ENCODE measurements around the gene CDK5RAP1. TPM values are rescaled to one million over a fixed set of nuclear protein-coding genes. Genes with fewer than 3 reads are reported as not detected.

Gene CDK5RAP1
- total and polyA plus RNA-seq, 4 experiments from 2014 or later: 39.8 to 51.8 (median 46.4) TPM

DNA sequence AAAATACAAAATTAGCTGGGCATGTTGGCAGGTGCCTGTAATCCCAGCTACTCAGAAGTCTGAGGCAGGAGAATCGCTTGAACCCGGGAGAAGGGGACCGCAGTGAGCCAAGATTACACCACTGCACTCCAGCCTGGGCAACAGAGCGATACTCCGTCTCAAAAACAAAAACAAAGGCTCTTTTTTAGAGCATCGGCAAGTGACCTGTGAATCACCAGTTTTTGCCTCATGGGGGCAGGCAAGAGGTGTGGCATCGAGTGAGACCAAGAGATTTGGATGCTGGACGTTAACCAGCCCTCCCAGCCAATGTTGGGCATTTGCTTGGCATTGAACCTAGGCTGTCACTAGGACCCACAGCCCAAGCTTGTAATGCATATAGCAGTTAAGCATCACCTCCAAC lies 14.6 kb upstream of the CDK5RAP1 start:
- POLR2A ChIA-PET (ENCODE audit: partially characterized antibody): no interaction called here

GRCh38 chr20:33412484-33412838 lies 11.1 kb upstream of the CDK5RAP1 start:
- intact Hi-C loops (cut with micrococcal nuclease): no loop called here
- Mint-ChIP-seq H3K4me1 (peaks cover 2 to 6% (median 4%) of the 10 kb centered on the region in 4 donors), H3K27ac (no peak overlapping the region), H3K9me3 (no peaks in the 10 kb centered on the region), H3K4me3 (no peak overlapping the region), H3K36me3 (peaks cover 13 to 15% of the 10 kb centered on the region in 2 donors), H3K27me3 (no peaks in the 10 kb centered on the region)
- no peak overlapping the region for H3K4me3 ChIP-seq (ENCODE audit: low read length in 2 of 2)
- H3K36me3 ChIP-seq (ENCODE audit: insufficient read depth, low read length): peaks cover 5% of the 10 kb centered on the region
- H3K4me1 ChIP-seq (ENCODE audit: insufficient read depth, low read length): no peaks in the 10 kb centered on the region
- ChIA-PET POLR2A (ENCODE audit: partially characterized antibody) (interaction anchor here (1.4 kb wide), 1 partner anchor 11 kb away, joined by 3 read pairs; the partner anchor contains the start of gene CDK5RAP1), CTCF (ENCODE audit: partially characterized antibody) (no interaction called here)
- no peaks in the 10 kb centered on the region for H3K27me3 ChIP-seq (ENCODE audit: insufficient read depth, low read length)
- DNase-seq: no peak
- H3K27ac ChIP-seq (ENCODE audit: low read depth, low read length): no peak overlapping the region
- H3K9me3 ChIP-seq (ENCODE audit: control insufficient read depth in 1 of 2, low read length in 2 of 2): no peaks in the 10 kb centered on the region

More for the DNA sequence above, 14.6 kb upstream of the CDK5RAP1 start:
- Mint-ChIP-seq H3K27me3 (no peaks in the 10 kb centered on the region), H3K27ac (no peak overlapping the region), H3K4me3 (no peak overlapping the region), H3K4me1 (peaks cover 0 to 3% (median 3%) of the 10 kb centered on the region in 4 donors), H3K36me3 (peaks cover 6 to 12% of the 10 kb centered on the region in 2 donors), H3K9me3 (no peaks in the 10 kb centered on the region)
- CTCF ChIA-PET (ENCODE audit: partially characterized antibody): no interaction called here
- Histone ChIP-seq H3K27ac (ENCODE audit: low read depth, low read length) (no peak overlapping the region), H3K4me1 (ENCODE audit: insufficient read depth, low read length) (no peaks in the 10 kb centered on the region), H3K9me3 (ENCODE audit: control insufficient read depth in 1 of 2, low read length in 2 of 2) (no peaks in the 10 kb centered on the region), H3K27me3 (ENCODE audit: insufficient read depth, low read length) (no peaks in the 10 kb centered on the region), H3K4me3 (ENCODE audit: low read length in 2 of 2) (no peak overlapping the region), H3K36me3 (ENCODE audit: insufficient read depth, low read length) (peaks cover 3% of the 10 kb centered on the region)
- intact Hi-C loops (cut with micrococcal nuclease): no loop called here
- DNase-seq: no peak

DNA sequence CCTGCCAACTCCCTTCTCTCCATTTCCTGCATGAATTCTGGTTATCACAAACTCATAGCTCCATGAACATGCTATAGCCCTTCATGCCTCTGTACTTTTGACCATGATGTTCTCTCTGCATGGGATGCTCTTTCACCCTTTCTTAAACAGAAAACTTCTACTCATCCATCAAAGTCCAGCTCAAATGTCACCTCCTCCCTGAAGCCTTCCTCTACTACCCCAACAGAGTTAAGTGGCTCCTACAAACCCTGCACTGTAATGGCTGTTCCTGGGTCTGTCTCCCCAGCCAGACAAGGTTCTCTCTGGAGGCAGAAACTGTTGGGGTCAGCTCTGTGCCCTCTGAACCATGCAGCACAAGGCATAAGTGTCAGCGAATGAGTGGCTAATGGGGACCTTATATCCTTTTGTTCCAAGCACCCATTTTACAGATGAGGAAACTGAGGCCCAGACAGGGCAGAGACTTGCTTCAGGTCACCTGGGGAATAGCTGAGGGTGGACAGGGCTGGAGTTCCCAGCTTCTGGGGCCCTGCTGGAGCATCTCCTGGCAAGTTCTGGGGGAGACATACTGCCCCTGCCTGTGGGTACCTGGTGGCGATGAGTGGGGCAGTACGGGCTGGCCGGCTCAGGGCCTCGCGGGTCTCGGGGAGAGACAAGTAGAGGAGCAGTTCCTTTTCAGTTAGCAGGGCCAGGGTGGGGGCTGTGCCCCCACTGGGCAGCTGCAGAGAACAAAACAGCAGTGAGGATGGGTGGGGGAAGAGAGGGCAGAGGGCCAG lies 10.6 kb upstream of the CDK5RAP1 start:
- H3K27ac ChIP-seq (ENCODE audit: low read depth, low read length): no peak overlapping the region
- H3K27me3 Mint-ChIP-seq: no peaks in the 10 kb centered on the region
- H3K4me1 Mint-ChIP-seq: peaks cover 4 to 8% (median 6%) of the 10 kb centered on the region in 4 donors
- intact Hi-C loops (cut with micrococcal nuclease): no loop called here
- peak overlapping the region in 3 of 7 donors; percentile 24 to 64 (median 36) for H3K27ac Mint-ChIP-seq
- H3K4me3 ChIP-seq (ENCODE audit: low read length in 2 of 2): no peak overlapping the region
- H3K4me1 ChIP-seq (ENCODE audit: insufficient read depth, low read length): no peaks in the 10 kb centered on the region
- no peak overlapping the region for H3K4me3 Mint-ChIP-seq
- H3K27me3 ChIP-seq (ENCODE audit: insufficient read depth, low read length): no peaks in the 10 kb centered on the region
- no peaks in the 10 kb centered on the region for H3K9me3 ChIP-seq (ENCODE audit: control insufficient read depth in 1 of 2, low read length in 2 of 2)
- POLR2A ChIA-PET (ENCODE audit: partially characterized antibody): interaction anchor here (1.4 kb wide), 1 partner anchor 10 kb away, joined by 3 read pairs; the partner anchor contains the start of gene CDK5RAP1
- peaks cover 8% of the 10 kb centered on the region for H3K36me3 ChIP-seq (ENCODE audit: insufficient read depth, low read length)
- CTCF ChIA-PET (ENCODE audit: partially characterized antibody): interaction anchor here (0.6 to 1.5 kb wide), 3 partner anchors 10 to 20 kb away, joined by 3 to 4 read pairs (median 4); partner anchors contain the start of gene CDK5RAP1
- H3K36me3 Mint-ChIP-seq: peaks cover 19% of the 10 kb centered on the region in 2 donors
- no peak for DNase-seq
- H3K9me3 Mint-ChIP-seq: no peaks in the 10 kb centered on the region

DNA sequence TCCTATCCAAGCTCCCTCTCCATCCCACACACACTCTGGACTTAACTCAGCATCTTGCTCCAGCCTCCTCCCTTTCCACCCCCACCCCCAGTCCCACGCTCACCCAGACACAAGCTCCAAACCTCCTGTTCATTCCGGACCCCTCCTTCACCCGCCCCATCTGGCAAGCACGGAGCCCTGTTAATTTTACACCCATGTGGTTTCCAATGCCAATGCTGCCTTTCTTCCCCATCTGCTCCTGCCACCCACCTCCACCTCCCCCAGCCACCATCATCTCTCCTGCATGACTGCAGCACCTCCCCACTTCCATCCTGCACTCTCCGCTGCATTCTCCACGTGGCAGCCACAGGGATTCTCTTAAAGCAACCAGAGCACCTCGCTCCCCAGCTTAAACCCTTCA lies 9.9 kb upstream of the CDK5RAP1 start:
- H3K27me3 Mint-ChIP-seq: no peaks in the 10 kb centered on the region
- no peak for DNase-seq

DNA sequence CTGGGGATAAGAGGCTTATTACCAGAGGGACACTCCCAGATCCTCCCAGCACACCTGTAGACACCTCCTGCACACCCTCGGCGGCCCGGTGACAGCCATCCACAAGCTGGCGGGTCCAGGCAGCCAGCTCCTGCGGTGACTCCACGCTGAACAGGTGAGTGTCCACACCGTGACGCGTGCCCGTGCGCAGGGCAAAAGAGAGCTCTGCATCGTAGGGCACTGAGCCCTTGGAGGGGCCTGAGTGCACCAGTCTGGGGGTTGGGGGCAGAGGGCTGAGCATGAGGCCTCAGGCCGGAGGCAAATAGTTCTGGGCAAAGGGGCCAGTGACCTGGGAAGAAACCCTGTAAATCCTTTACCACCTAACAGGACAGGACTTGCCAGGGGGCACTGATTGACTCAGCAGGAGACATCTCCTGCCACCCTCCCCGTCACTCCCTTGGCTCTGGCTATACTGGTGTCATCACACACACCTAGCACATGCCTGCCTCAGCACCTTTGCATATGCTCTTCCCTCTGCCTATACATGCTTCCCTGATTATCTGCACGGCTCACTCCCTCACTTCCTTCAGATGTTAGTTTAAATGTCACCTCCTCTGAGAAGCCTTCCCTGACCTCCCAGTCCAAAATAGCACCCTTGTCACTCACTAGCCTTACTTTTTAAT lies 8.9 kb upstream of the CDK5RAP1 start:
- H3K4me1 Mint-ChIP-seq: peaks cover 4 to 9% (median 6%) of the 10 kb centered on the region in 4 donors
- Histone ChIP-seq H3K4me1 (ENCODE audit: insufficient read depth, low read length) (no peaks in the 10 kb centered on the region), H3K9me3 (ENCODE audit: control insufficient read depth in 1 of 2, low read length in 2 of 2) (no peaks in the 10 kb centered on the region), H3K36me3 (ENCODE audit: insufficient read depth, low read length) (peaks cover 8% of the 10 kb centered on the region), H3K27ac (ENCODE audit: low read depth, low read length) (no peak overlapping the region), H3K27me3 (ENCODE audit: insufficient read depth, low read length) (no peaks in the 10 kb centered on the region), H3K4me3 (ENCODE audit: low read length in 2 of 2) (no peak overlapping the region)
- no peaks in the 10 kb centered on the region for H3K27me3 Mint-ChIP-seq
- ChIA-PET POLR2A (ENCODE audit: partially characterized antibody) (no interaction called here), CTCF (ENCODE audit: partially characterized antibody) (no interaction called here)
- no peaks in the 10 kb centered on the region for H3K9me3 Mint-ChIP-seq
- no peak overlapping the region for H3K4me3 Mint-ChIP-seq
- H3K36me3 Mint-ChIP-seq: peaks cover 19% of the 10 kb centered on the region in 2 donors
- H3K27ac Mint-ChIP-seq: peak overlapping the region in 3 of 7 donors; percentile 47 to 89 (median 60)
- intact Hi-C loops (cut with micrococcal nuclease): no loop called here
- DNase-seq: no peak

More for the DNA sequence above, 9.9 kb upstream of the CDK5RAP1 start:
- Histone ChIP-seq H3K27ac (ENCODE audit: low read depth, low read length) (no peak overlapping the region), H3K4me1 (ENCODE audit: insufficient read depth, low read length) (no peaks in the 10 kb centered on the region), H3K4me3 (ENCODE audit: low read length in 2 of 2) (no peak overlapping the region), H3K27me3 (ENCODE audit: insufficient read depth, low read length) (no peaks in the 10 kb centered on the region), H3K36me3 (ENCODE audit: insufficient read depth, low read length) (peaks cover 8% of the 10 kb centered on the region), H3K9me3 (ENCODE audit: control insufficient read depth in 1 of 2, low read length in 2 of 2) (no peaks in the 10 kb centered on the region)
- intact Hi-C loops (cut with micrococcal nuclease): no loop called here
- H3K4me1 Mint-ChIP-seq: peaks cover 4 to 9% (median 6%) of the 10 kb centered on the region in 4 donors
- H3K27ac Mint-ChIP-seq: peak overlapping the region in 4 of 7 donors; percentile 24 to 64 (median 32)
- POLR2A ChIA-PET (ENCODE audit: partially characterized antibody): interaction anchor here (1.4 kb wide), 1 partner anchor 10 kb away, joined by 3 read pairs; the partner anchor contains the start of gene CDK5RAP1
- H3K36me3 Mint-ChIP-seq: peaks cover 19% of the 10 kb centered on the region in 2 donors
- no peak overlapping the region for H3K4me3 Mint-ChIP-seq
- CTCF ChIA-PET (ENCODE audit: partially characterized antibody): interaction anchor here (0.6 to 1.5 kb wide), 3 partner anchors 10 to 19 kb away, joined by 3 to 4 read pairs (median 4); partner anchors contain the start of gene CDK5RAP1
- H3K9me3 Mint-ChIP-seq: no peaks in the 10 kb centered on the region

GRCh38 chr20:33408716-33409654 lies 7.7 kb upstream of the CDK5RAP1 start:
- POLR2A ChIA-PET (ENCODE audit: partially characterized antibody): no interaction called here
- H3K27ac ChIP-seq (ENCODE audit: low read depth, low read length): no peak overlapping the region
- no peaks in the 10 kb centered on the region for H3K9me3 Mint-ChIP-seq
- peaks cover 4 to 10% (median 9%) of the 10 kb centered on the region in 4 donors for H3K4me1 Mint-ChIP-seq
- H3K9me3 ChIP-seq (ENCODE audit: control insufficient read depth in 1 of 2, low read length in 2 of 2): no peaks in the 10 kb centered on the region
- intact Hi-C loops (cut with micrococcal nuclease): no loop called here
- no peak overlapping the region for H3K4me3 Mint-ChIP-seq
- H3K36me3 ChIP-seq (ENCODE audit: insufficient read depth, low read length): peaks cover 8% of the 10 kb centered on the region
- no peak overlapping the region for H3K4me3 ChIP-seq (ENCODE audit: low read length in 2 of 2)
- peaks cover 19% of the 10 kb centered on the region in 2 donors for H3K36me3 Mint-ChIP-seq
- no peaks in the 10 kb centered on the region for H3K27me3 ChIP-seq (ENCODE audit: insufficient read depth, low read length)
- no peaks in the 10 kb centered on the region for H3K27me3 Mint-ChIP-seq
- DNase-seq: peak in 2 of 5 donors; percentile 11 to 19
- CTCF ChIA-PET (ENCODE audit: partially characterized antibody): no interaction called here
- H3K27ac Mint-ChIP-seq: peak overlapping the region in 4 of 7 donors; percentile 32 to 77 (median 52)
- no peaks in the 10 kb centered on the region for H3K4me1 ChIP-seq (ENCODE audit: insufficient read depth, low read length)
